ENCODE data around the gene TPD52L2. TPM values are rescaled to one million over a fixed set of nuclear protein-coding genes. Genes with fewer than 3 reads are reported as not detected.
"Not testable (repeated sequence)": the region's sequence is repeated elsewhere in the genome, so short reads cannot be mapped to it uniquely, and the experiment has no call there.

Gene TPD52L2
- total RNA-seq, 1 experiment from 2014 or later: 192 TPM

GRCh38 chr20:63868264-63868663 lies 3.2 kb downstream of the TPD52L2 start:
- no peak for DNase-seq
- CTCF ChIA-PET: interaction anchor here (0.6 kb wide), 1 partner anchor 90 kb away, joined by 3 read pairs; no protein-coding TSS in a partner anchor
- Mint-ChIP-seq H3K4me3 (ENCODE audit: low read depth, unreplicated experiment) (peak overlapping the region; percentile 0), H3K27me3 (ENCODE audit: unreplicated experiment) (no peaks in the 10 kb centered on the region), H3K4me1 (ENCODE audit: low read depth, unreplicated experiment) (peaks cover 10% of the 10 kb centered on the region), H3K27ac (ENCODE audit: unreplicated experiment) (peak overlapping the region; percentile 6), H3K36me3 (ENCODE audit: insufficient read depth, unreplicated experiment) (peaks cover 100% of the 10 kb centered on the region), H3K9me3 (ENCODE audit: low read depth, unreplicated experiment) (no peaks in the 10 kb centered on the region)
- intact Hi-C loops (cut with micrococcal nuclease; ENCODE audit: unreplicated experiment): loop anchor here (10.0 kb wide), 1 partner anchor 153 kb away; no protein-coding TSS in a partner anchor
- TSS peak; percentile 12 for BruUV-seq (replicated peaks)
- TF ChIP-seq, protein P1, sequence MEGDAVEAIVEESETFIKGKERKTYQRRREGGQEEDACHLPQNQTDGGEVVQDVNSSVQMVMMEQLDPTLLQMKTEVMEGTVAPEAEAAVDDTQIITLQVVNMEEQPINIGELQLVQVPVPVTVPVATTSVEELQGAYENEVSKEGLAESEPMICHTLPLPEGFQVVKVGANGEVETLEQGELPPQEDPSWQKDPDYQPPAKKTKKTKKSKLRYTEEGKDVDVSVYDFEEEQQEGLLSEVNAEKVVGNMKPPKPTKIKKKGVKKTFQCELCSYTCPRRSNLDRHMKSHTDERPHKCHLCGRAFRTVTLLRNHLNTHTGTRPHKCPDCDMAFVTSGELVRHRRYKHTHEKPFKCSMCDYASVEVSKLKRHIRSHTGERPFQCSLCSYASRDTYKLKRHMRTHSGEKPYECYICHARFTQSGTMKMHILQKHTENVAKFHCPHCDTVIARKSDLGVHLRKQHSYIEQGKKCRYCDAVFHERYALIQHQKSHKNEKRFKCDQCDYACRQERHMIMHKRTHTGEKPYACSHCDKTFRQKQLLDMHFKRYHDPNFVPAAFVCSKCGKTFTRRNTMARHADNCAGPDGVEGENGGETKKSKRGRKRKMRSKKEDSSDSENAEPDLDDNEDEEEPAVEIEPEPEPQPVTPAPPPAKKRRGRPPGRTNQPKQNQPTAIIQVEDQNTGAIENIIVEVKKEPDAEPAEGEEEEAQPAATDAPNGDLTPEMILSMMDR (IDR thresholded peaks at IDR 0.05; ENCODE audit: unreplicated experiment): no peak

DNA sequence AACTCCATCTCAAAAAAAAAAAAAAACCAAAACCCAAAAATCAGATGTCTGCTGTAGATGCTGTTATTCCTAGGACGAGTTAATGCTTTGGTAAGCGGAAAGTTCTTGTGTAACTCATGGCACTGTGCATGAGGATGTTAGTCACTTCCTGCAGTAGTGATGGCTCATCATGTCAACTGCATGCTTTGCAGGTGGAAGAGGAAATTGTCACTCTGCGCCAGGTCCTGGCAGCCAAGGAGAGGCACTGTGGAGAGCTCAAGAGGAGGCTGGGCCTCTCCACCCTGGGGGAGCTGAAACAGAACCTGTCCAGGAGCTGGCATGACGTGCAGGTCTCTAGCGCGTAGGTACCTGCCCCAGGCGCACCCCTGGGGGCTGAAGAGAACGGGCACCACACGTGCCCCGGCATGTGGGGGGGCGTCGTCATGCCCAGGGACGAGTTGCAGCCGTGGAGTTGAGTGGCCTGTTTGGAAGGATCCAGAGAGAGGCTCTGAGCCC lies 8.5 kb downstream of the TPD52L2 start:
- Mint-ChIP-seq H3K27me3 (ENCODE audit: unreplicated experiment) (no peaks in the 10 kb centered on the region), H3K27ac (ENCODE audit: unreplicated experiment) (peak overlapping the region; percentile 71), H3K4me1 (ENCODE audit: low read depth, unreplicated experiment) (peaks cover 6% of the 10 kb centered on the region), H3K36me3 (ENCODE audit: insufficient read depth, unreplicated experiment) (peaks cover 100% of the 10 kb centered on the region), H3K4me3 (ENCODE audit: low read depth, unreplicated experiment) (no peak overlapping the region), H3K9me3 (ENCODE audit: low read depth, unreplicated experiment) (no peaks in the 10 kb centered on the region)
- DNase-seq: no peak
- intact Hi-C loops (cut with micrococcal nuclease; ENCODE audit: unreplicated experiment): no loop called here
- CTCF ChIA-PET: interaction anchor here (1.2 kb wide), 1 partner anchor 79 kb away, joined by 3 read pairs; no protein-coding TSS in a partner anchor
- TF ChIP-seq, protein P1 (IDR thresholded peaks at IDR 0.05; ENCODE audit: unreplicated experiment): no peak
- BruUV-seq (replicated peaks): no TSS peak

DNA sequence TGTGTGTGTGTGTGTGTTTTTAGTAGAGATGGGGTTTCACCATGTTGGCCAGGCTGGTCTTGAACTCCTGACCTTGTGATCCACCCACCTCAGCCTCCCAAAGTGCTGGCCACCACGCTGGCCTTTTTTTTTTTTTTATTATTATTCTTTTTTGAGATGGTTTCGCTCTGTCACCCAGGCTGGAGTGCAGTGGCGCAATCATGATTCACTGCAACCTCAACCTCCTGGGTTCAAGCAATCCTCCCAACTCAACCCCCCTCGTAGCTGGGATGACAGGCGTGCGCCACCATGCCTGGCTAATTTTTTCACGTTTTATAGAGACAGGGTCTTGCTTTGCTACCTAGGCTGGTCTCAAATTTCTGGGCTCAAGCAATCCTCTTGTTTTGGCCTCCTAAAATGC lies 9.2 kb downstream of the TPD52L2 start:
- H3K27me3 Mint-ChIP-seq (ENCODE audit: unreplicated experiment); DNase-seq; H3K4me1 Mint-ChIP-seq (ENCODE audit: low read depth, unreplicated experiment); H3K4me3 Mint-ChIP-seq (ENCODE audit: low read depth, unreplicated experiment); CTCF ChIA-PET; intact Hi-C loops (cut with micrococcal nuclease; ENCODE audit: unreplicated experiment); BruUV-seq (replicated peaks); H3K9me3 Mint-ChIP-seq (ENCODE audit: low read depth, unreplicated experiment); H3K27ac Mint-ChIP-seq (ENCODE audit: unreplicated experiment): not testable (repeated sequence)
- H3K36me3 Mint-ChIP-seq (ENCODE audit: insufficient read depth, unreplicated experiment): peaks cover 96% of the 10 kb centered on the region

GRCh38 chr20:63876489-63877036 lies 11.5 kb downstream of the TPD52L2 start:
- Mint-ChIP-seq H3K4me3 (ENCODE audit: low read depth, unreplicated experiment) (no peak overlapping the region), H3K27ac (ENCODE audit: unreplicated experiment) (no peak overlapping the region), H3K9me3 (ENCODE audit: low read depth, unreplicated experiment) (no peaks in the 10 kb centered on the region), H3K27me3 (ENCODE audit: unreplicated experiment) (no peaks in the 10 kb centered on the region), H3K4me1 (ENCODE audit: low read depth, unreplicated experiment) (peaks cover 6% of the 10 kb centered on the region), H3K36me3 (ENCODE audit: insufficient read depth, unreplicated experiment) (peaks cover 86% of the 10 kb centered on the region)
- CTCF ChIA-PET: no interaction called here
- intact Hi-C loops (cut with micrococcal nuclease; ENCODE audit: unreplicated experiment): no loop called here
- no peak for DNase-seq
- TF ChIP-seq, protein P1 (IDR thresholded peaks at IDR 0.05; ENCODE audit: unreplicated experiment): no peak
- BruUV-seq (replicated peaks): no TSS peak

All from Calu3 (cell line).